Endothelial cell (in vitro differentiated cells): Measurements from ENCODE around the gene ABLIM2. TPM values are rescaled to one million over a fixed set of nuclear protein-coding genes. Genes with fewer than 3 reads are reported as not detected.

Source experiments
- DNase-seq: peaks from one replicate; pipeline ENCODE4 v3.0.0; 2021; ENCODE audit warnings: low spot score
- H3K27ac Mint-ChIP-seq: one replicate; pipeline ENCODE4 v1.8.0; 2021; ENCODE audit warnings: mixed read lengths, inconsistent platforms; ENCODE audit not compliant: unreplicated experiment
- H3K27me3 Mint-ChIP-seq: one replicate; pipeline ENCODE4 v1.8.0; 2021; ENCODE audit warnings: mild to moderate bottlenecking, moderate library complexity, mixed read lengths, inconsistent platforms; ENCODE audit not compliant: unreplicated experiment
- H3K36me3 Mint-ChIP-seq: one replicate; pipeline ENCODE4 v1.8.0; 2021; ENCODE audit warnings: mild to moderate bottlenecking, low read depth, mixed read lengths, inconsistent platforms; ENCODE audit not compliant: unreplicated experiment
- H3K4me1 Mint-ChIP-seq: one replicate; pipeline ENCODE4 v1.8.0; 2021; ENCODE audit warnings: mild to moderate bottlenecking, mixed read lengths, inconsistent platforms; ENCODE audit not compliant: unreplicated experiment
- H3K4me3 Mint-ChIP-seq: one replicate; pipeline ENCODE4 v1.8.0; 2021; ENCODE audit warnings: mild to moderate bottlenecking, mixed read lengths, inconsistent platforms; ENCODE audit not compliant: unreplicated experiment
- H3K9me3 Mint-ChIP-seq: one replicate; pipeline ENCODE4 v1.8.0; 2021; ENCODE audit warnings: mixed read lengths, inconsistent platforms; ENCODE audit not compliant: unreplicated experiment
- total RNA-seq: library from RNA; stranded (reverse); fragmentation: NEBNext Ultra II Directional; extraction: Animal tissue kit (Norgen Biotek cat#: 25700); gene quantifications from one replicate; pipeline ENCODE4 v1.2.1, GENCODE V29; 2021; ENCODE audit not compliant: unreplicated experiment
- TF ChIP-seq, protein P1 (sequence below): fragments of 200-600 bp; sonication (generic); IDR thresholded peaks from one replicate; pipeline ENCODE4 v1.5.0; 2021; ENCODE audit warnings: antibody characterized with exemption; ENCODE audit not compliant: unreplicated experiment

The ABLIM2 gene
- total RNA-seq, 1 donor from 2014 or later: 0.74 TPM

DNA sequence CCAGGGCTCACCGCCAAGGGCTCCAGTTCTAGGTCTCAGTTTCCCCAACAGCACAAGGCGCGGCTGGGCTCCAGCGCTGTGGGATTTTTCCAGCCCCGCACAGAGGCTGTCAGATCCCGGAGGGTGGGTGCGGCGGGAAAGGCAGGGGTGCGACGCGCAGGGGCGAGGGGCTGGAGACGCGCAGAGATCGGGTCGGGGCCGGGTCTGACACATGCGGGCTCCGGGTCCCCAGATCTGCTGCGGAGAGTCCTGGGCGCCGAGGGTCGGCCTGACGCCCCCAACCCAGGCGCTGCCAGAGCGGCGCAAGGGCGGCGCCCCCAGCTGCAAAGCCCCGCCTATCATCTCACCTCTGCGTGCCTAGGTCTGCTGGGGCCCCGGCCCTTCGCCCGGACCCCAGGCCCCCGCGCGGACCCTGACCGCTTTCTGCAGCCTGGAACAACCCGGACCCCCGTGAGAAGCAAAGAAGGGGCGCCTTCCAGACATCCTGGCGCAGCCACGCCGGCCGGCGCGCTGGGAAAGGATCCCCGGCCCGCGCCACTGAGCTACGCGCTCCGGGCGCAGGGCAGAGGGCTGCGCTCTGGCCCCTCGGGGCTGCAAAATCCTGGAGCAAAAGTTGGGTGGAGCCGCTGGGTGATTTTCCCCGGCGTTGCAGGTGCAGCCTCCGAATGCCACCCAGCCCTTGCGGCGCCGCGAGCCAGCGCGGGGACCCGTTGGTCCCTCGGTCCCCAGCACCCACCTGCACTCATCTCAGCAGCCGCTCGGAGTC is 486 bp downstream of the ABLIM2 start:
- DNase-seq: peak; percentile 28
- Mint-ChIP-seq H3K9me3 (no peaks in the 10 kb centered on the region), H3K27ac (no peak overlapping the region), H3K27me3 (peaks cover 12% of the 10 kb centered on the region), H3K4me3 (no peak overlapping the region), H3K4me1 (peaks cover 4% of the 10 kb centered on the region), H3K36me3 (peaks cover 3% of the 10 kb centered on the region)
- TF ChIP-seq, protein P1, sequence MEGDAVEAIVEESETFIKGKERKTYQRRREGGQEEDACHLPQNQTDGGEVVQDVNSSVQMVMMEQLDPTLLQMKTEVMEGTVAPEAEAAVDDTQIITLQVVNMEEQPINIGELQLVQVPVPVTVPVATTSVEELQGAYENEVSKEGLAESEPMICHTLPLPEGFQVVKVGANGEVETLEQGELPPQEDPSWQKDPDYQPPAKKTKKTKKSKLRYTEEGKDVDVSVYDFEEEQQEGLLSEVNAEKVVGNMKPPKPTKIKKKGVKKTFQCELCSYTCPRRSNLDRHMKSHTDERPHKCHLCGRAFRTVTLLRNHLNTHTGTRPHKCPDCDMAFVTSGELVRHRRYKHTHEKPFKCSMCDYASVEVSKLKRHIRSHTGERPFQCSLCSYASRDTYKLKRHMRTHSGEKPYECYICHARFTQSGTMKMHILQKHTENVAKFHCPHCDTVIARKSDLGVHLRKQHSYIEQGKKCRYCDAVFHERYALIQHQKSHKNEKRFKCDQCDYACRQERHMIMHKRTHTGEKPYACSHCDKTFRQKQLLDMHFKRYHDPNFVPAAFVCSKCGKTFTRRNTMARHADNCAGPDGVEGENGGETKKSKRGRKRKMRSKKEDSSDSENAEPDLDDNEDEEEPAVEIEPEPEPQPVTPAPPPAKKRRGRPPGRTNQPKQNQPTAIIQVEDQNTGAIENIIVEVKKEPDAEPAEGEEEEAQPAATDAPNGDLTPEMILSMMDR: no peak

DNA sequence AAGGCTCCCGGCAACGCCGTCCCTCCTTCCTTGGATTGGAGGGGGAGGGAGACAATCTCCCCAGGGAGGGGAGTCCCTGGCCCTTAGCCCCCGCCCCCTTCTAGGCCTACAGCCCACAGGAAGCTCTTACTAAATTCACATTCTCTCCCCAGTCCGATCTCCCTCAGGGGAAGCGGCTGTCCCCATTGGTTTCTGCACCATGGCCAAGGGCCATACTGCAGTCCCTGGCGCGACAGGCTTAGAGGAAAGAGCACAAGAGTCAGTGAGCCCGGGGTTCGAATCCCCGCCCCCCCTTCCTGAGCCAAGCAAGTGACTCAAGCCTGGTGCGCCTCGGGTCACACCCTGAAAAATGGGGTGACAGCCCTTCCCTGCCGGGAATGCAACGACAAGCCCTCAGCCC is 1.1 kb downstream of the ABLIM2 start:
- peaks cover 4% of the 10 kb centered on the region for H3K4me1 Mint-ChIP-seq
- H3K4me3 Mint-ChIP-seq: no peak overlapping the region
- no peaks in the 10 kb centered on the region for H3K9me3 Mint-ChIP-seq
- TF ChIP-seq, protein P1: no peak
- H3K27me3 Mint-ChIP-seq: peaks cover 16% of the 10 kb centered on the region
- H3K36me3 Mint-ChIP-seq: peaks cover 3% of the 10 kb centered on the region
- DNase-seq: no peak
- no peak overlapping the region for H3K27ac Mint-ChIP-seq

DNA sequence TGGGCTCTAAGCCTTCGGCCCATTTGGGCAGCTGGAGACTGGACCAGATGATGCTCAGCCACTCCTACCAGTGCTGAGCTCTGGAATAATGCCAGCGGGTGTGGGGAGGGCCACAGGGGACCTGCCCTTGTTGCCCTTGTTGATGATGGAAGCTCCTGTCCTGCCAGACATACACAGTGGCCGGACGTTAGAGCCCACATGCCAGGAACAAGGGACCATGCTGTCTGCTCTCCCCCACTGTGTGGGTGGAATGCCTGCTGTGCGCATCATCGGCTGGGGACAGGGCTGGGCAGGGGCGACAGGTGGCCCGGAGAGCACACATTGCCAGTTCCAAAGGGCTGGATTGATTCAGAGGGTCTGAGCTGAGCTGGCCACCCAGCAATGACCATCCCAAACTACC is 2.0 kb downstream of the ABLIM2 start:
- Mint-ChIP-seq H3K9me3 (no peaks in the 10 kb centered on the region), H3K36me3 (peaks cover 3% of the 10 kb centered on the region), H3K27me3 (peaks cover 15% of the 10 kb centered on the region), H3K4me1 (peaks cover 4% of the 10 kb centered on the region), H3K27ac (no peak overlapping the region), H3K4me3 (no peak overlapping the region)
- TF ChIP-seq, protein P1: no peak
- DNase-seq: no peak

DNA sequence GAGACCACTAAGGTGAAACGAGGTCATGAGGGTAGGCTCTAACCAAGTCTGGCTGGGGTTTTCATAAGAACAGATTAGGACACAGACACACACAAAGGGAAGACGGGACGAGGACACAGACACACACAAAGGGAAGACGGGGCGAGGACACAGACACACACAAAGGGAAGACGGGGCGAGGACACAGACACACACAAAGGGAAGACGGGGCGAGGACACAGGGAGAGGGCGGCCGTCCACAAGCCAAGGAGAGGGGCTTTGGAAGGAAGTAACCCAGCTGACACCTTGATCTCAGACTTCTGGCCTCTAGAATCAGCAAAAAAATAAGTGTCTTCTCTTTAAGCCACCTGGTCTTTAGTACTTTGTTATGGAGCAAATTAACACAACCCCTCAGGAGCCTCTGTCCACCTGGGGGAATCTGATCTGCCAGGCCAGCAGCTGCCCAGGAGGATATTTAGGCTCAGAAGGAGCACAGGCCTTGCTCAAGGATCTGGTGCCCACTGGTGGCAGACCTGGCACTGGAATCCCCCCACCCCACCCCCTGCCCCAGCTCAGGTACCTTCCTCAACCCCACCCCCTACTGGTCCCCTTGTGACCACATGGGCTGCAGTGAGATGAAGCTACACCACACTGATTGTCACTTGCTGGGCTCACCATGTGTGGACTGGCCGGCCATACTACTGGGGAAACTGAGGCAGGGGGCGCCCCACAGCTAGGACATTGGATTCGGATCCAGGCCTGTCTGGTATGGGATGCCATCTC is 2.8 kb downstream of the ABLIM2 start:
- Mint-ChIP-seq H3K4me3 (no peak overlapping the region), H3K36me3 (peaks cover 3% of the 10 kb centered on the region), H3K27me3 (peaks cover 15% of the 10 kb centered on the region), H3K27ac (peak overlapping the region; percentile 48), H3K9me3 (no peaks in the 10 kb centered on the region), H3K4me1 (peaks cover 4% of the 10 kb centered on the region)
- TF ChIP-seq, protein P1: no peak
- no peak for DNase-seq

DNA sequence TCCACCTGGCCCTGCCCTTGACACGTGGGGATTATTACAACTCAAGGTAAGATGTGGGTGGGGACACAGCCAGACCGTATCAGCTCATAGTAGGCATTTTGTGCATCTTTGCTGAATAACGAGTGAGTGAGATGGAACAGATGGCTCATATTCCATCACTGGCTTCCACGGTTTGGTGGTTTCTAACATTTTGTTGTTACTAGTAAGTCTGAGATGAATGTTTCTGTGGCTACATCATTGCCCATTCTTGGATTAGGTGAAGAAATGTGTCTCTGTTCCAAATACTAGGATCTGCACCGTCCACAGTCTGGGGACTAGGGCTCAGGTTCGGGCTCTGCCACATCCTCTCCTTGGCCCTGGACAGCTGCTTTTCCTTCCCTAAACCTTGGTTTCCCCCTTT is 3.6 kb downstream of the ABLIM2 start:
- Mint-ChIP-seq H3K36me3 (peaks cover 3% of the 10 kb centered on the region), H3K9me3 (no peaks in the 10 kb centered on the region), H3K27ac (no peak overlapping the region), H3K4me3 (no peak overlapping the region), H3K27me3 (peaks cover 15% of the 10 kb centered on the region), H3K4me1 (peaks cover 4% of the 10 kb centered on the region)
- TF ChIP-seq, protein P1: no peak
- DNase-seq: no peak
